ENCODE data around the gene MLKL.

MLKL gene
- 20.4 to 89.4 (median 63.1) reads per million in 18 experiments for total RNA-seq

DNA sequence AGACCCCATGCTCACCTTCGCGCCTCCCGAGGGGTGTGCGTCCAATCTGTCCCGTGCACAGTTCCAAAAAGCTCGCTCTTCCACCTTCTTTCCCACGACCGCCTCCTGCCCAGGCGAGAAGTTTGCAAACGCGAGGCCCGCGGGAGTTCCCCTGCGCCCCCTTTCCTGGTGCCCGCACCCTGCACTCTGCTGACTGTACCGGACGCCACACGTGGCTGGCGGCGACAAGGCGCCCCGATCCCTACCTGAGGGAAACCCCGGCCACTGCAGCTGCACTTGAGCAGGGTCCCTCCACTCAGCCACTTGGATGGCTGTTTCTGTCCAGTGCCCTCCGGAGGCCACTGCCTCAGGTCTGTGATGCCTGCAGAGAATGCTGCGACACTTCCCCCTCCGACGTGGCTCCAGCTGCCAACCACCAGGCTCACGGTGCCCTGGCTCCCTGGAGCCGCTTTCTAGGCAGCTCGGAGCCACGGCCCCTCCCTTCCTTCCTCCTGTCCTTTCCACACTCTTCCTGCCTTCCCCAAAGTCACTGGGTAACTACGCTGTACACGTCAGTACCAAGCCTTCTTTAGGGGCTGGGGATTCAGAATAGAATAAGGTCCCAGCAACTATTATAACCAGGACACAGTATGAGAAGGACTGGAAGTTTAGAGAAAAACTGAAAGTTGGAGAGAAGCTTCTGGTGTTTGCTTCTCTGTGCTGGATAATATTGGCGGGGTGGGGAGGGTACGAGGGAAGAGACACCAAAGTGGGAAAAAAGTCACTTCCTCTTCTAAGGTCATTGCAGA lies at the start of gene MLKL:
Gene MLKL (minus strand): TSS at position 425 of the 788 bp plus-strand sequence. CDS start 5,105 bp downstream, outside the sequence.
- DNase-seq = peak; percentile 81 to 85

DNA sequence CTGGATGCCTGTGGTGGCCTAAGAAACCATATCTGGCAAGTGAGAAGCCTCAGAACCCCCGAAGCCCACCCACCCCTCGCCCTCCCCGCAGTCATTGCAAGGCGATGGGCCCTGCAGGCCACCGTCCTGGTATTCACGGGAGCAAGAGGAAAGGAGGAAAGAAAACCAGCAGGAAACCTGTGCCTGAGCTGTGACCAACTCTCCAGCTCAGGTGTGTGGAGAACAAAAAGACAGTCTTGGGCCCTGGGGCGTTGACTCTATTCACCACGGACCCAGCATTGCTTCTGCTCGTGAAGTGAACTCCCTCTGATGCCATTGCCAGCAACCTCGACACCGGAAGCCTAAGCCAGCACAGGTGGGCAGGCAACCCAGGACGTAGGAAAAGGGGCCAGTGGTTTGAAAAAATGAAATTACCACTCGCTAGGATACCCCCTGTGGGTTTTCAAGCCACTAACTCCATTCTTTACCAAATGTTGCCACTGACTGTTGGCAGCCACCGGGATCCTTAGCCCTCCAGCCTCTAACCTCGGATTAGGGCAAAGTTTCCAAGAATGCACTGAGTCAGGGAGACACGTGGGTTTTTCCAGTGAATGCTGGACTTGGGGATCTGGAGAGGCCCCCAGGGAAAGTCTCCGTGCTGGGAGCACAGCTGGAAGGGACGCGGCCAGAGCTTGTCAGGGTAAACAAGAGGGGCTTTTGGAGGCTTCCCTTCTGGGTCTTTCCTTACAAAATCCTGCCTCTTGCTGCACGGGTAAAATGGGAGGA lies 48.8 kb upstream of the MLKL start:
- no peak for DNase-seq

DNA sequence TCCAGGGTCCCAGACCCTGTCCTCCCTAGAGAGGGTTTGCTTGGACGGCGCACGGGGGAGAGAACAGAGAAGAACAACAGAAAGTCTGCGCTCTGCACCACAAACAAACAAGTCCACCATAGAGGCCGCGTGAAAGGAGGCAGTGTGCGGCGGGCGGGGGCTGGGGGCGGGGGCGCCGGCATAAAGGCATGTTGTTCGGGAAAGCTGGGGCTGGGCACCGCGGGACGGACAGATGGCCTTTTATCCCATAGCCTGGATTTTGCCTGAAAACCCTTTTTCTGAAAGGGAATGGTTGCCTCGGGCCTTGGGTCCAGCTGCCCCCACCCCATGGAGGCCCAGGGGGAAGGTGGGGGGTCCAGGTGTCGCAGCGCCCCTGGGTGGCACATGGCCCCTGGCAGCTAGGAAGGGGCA lies 48.0 kb upstream of the MLKL start:
- DNase-seq = no peak

DNA sequence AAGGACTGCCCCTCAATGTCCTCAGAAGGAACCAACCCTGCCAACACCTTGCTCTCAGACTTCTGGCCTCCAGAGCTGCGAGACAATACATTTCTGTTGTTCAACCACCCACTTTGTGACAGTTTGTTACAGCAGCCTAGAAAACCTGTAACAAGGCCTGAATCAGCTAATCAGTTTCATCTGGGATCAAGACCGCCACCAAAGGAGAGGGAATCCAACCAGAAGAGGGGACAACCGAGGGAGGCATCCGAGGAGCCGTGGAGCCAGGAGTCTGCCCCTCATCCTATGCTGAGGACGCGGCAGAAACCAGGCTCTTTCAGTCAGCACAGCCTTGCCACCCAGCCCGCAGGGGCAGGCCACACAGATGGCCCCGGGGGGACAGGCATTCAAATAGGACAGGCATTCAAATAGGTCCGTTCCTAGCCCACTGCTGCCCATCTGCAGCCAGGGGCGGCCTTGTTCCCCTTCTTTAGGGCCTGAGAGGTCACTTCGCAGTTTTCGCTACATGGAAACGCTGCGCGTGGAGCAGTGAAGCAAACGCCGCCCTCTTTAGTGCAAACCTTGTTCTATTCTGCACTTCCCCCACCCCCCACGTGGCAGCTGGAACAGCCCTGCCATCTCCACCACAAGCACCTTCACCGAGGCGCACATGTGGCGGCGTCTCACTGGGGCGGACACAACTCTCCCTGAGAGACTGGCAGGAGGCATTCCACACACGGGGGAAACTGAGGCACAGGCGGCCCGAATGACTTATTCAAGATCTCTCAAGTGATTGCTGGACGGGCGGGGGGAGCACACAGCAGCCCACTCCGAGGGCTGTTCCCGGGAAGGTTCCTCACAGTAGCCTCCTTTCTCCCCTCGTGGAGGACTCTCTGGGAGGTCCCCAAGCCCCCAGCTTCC lies 47.3 kb upstream of the MLKL start:
- DNase-seq = no peak

DNA sequence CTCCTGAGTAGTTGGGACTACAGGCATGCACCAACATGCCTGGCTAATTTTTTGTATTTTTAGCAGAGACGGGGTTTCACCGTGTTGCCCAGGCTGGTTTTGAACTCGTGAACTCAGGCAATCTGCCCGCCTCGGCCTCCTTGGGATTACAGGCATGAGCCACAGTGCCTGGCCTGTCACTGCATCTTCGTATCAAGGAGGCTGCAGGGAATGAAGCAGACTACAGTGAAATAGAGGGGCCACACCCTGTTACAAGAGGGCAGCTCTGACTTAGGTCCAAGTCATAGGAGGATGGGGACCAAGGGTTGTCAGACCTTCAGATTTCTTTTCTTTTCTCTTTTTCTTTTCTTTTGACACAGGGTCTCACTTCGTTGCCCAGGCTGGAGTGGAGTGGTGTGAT lies 45.3 kb upstream of the MLKL start:
- DNase-seq = no peak

DNA sequence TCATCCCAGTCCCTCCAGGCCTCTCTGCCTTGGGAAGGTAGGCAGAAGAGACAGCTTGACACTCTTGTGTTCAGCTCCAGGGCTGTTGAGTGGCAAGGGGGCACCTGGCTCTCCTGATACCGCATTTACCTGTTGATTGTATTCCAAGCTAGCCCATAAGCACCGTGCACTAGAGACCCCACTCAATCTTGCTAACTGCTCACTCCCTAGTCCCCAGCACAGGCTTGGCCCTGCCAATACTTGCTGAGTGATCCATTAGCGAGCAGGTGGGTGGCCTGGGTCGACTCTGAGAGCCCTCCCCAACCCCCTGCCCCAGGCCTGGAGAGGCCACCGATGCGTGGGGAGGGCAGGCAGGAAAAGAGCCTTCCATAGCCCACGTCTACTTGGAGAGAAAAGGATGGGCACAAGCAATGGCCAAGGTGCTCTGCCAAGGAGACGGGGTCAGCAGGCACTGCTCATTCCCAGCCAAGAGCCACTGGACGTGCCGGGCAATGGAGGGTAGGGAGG lies 44.5 kb upstream of the MLKL start:
- DNase-seq = no peak

DNA sequence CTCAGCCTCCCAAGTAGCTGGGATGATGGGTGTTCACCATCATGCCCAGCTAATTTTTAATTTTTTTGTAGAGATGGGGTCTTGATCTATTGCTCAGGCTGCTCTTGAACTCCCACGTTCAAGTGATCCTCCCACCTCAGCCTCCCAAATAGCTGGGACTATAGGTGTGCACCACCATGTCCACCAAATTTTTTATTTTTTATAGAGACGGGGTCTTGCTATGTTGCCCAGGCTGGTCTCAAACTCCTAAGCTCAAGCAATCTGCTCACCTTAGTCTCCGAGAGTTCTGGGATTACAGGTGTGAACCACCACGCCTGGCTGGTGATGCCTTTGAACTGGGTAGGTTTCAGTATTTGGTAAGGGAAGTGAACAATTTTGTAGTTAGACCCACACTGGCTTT lies 43.9 kb upstream of the MLKL start:
- no peak for DNase-seq

DNA sequence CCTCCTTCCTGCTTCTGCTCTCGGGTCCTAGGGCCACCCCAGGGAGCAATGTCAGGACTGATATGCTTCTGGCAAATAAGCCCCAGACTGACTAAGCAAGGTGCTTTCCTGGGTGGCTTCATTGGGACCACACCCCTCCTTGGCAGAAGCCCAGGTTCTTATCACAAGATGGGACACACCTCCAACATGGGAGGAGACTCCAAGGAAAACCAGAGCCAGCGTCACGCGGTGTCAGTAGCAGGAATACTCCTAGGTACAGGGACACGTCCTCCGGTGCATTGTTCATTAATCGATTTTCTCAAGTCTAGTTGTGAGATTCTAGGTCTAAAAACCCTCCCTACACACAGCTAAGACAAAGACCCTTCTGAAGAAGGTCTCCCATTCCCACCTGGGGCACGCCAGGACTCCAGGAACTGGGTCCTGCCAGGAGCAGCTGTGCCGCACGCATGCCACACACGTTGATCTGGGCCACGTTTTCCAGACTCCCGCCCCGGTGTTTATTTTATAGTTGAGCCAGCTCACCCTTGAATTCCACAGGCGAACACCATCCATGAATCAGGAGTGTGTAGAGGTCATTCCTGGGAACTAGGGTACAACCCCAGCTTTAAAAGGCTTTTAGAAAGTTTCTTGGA lies 43.1 kb upstream of the MLKL start:
- DNase-seq = no peak

DNA sequence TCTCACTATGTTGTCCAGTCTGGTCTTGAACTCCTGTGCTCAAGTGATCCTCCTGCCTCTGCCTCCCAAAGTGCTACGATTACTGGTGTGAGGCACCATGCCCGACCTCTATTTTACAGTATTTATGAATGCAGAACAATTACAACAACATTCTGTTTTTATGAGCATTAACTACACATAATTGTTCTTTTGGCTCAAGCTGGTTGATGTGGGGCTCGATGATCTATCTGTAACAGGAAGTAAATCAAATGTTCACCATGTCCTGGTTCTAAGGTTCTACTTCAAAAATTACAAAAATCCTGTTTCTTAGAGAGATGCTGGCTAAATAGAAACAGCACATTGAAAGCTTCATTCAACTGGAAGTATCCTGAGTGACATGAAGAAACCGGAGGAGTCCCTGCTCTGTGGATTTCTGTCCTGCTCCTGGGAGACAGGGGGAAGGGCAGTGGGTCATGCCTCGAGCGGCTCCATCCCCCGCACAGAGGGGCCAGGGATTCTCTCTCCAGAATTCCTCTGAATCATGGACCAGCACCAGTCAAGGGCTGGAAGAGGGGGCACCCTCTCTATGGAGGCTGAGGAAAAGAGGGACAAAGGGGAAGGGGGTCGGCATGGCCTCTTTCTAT lies 42.5 kb upstream of the MLKL start:
- DNase-seq = no peak

DNA sequence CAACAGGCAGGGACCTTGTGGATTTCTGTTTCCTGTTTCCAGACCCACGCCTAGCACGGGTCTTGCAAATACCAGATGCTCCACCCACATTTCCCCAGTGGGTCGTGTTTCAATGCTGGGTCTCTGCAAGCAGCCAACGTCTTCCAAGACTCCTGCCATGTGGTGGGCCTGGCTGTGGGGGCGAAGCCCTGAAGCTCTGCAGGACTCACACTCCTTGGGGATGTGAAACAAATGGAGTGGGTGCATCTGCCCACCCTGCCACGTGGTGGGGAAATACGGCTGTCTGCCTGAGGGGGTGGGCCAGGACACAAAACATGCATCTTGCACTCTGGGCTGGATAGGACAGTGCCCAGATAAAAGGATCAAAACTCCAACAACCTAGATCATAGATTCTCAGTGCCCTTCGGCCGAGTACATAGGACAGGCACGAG lies 41.4 kb upstream of the MLKL start:
- peak; percentile 92 to 100 for DNase-seq

DNA sequence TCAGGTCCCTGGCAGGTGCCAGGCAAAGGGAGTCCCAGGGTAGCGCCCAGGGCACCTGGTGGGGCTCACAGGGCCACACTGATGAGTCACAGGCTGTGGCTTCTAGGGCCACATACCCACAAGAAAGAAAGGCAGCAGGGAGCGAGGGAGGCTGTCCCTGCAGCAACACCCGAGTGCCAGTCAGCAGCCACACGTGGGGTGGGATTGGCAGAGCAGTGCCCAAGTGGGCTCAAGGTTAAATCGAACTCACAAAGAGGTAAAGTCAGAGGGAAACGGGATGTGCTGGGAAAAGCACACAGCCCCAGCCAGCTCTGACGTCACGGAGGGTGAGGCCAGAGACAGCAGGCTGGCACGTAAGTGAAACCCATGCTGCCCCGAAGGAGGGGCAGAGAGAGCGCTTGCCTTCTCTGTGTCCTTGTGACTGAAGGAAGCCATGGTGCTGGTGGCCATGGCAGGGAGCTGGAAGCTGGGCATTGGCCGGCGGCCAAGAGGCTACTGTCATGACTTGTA lies 40.2 kb upstream of the MLKL start:
- peak; percentile 8 to 20 for DNase-seq

DNA sequence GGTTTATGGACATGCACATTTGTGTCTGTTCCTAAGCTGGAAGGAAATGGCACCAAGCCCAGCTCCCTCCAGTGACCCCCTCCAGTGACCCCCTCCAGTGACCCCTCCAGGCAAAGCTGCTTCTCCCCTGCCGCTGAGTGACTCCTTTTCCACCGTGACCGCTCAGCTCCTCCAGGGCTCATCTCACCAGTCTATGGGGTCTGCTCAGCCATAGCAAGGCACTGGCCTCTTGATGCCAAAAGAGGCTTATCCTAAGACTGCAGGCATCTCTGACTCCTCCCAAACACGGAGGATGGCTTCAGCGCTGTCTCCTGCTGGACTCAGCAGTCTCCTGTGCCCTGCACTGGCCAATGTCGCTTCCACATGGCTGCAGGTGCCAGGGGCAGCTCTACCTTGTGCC lies 38.6 kb upstream of the MLKL start:
- DNase-seq = no peak

DNA sequence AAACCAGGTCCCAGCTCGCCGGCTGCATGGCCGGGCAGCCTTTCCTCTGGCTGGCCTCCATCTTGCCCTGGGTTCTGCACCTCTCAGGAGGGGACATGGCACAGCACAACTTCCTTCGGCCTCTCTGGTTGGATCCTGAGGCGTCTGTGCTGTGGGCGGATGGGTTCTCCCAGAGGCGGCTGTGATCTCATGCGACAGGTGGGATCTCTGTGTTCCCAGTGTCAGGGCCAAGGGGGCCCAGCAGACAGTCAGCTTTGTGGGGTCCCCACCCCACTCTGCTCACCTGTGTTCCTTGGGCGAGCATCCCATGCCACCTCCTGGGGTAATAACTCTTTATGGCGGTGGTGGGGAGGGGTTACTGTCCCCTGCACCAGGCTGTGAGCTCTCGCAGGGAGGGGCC lies 38.2 kb upstream of the MLKL start:
- no peak for DNase-seq

DNA sequence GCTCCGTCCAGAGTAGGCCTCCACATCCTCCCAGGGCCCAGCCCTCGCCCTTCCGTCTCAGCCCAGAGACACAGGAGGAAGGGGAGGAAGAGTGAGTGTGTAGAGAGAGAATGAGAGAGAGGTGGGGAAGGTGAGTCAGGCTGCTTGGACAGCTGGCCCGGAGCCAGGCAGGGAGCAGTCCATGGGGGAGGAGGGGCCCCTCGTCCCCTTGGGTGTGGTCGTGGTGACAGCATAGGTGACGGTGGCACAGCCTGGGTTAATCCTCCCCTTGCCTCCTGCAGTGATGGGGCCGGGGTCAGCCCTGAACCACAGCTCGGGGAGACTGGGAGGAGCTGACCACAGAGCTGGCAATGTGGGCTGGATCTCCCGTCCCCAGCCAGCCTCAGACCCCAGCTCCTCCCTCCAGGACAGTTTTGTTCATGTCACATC lies 37.5 kb upstream of the MLKL start:
- no peak for DNase-seq

DNA sequence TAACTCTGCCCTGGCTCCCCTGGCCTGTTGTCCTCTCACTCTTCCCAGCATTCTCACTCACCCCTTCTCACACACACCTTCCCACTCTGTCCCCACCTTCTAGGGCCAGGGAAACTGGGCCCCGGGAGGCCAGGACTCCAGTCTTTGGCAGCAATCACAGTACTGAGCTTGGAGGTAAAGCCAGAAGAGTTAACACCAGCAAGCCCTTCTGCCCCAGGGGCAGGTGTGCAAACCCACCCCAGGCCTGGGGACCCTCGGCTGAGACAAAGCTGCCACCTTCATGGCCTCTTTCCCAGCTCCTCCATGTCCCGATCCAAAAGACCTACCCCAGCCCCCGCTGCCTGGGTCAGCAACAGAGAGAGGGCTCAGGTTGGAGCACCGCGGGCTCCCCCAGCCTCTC lies 36.9 kb upstream of the MLKL start:
- no peak for DNase-seq

DNA sequence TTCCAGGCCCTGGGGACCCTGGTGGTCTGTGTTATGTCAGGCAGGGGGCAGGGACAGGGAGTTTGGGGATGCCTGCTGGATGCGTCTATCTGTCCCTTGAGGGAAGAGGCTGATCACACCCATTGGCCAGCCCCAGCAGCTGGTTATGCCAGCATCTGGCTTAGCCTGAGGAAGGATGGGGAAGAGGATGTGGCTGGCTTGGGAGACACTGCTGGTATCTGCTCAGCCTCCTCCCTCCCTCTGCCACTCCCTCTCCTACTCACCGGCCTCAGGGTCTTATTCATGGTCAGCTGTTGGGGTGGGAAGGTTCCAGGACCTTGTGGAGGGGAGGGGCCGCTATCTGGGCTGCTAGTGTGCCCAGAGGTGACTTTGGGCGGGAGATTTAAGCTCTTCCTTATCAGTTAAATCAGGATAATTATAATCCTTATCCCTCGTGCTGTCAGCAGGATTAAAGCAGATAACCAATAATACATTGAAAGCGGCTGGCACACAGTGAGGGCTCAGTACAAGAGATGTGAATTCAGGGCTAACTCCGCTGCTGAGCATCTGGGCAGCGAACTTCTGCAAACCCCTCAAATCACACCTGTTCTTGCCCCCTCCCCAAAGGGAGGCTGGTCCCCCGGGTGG lies 36.0 kb upstream of the MLKL start:
- peak; percentile 9 to 75 for DNase-seq

DNA sequence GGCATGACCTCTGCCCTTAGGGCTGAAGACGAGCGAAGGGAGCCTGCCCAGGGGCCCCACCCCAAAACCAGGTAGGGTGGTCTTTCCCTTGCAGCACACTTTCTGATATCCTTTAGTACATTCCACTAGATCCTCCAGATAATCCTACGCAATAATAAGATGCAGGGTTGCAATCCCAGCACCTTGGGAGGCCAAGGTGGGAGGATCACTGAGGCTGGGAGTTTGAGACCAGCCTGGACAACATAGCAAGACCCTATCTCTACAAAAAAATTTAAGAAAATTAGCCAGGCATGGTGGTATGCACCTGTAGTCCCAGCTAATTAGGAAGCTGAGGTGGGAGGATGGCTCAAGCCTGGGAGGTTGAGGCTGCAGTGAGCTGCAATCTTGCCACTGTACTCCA lies 34.9 kb upstream of the MLKL start:
- DNase-seq = no peak

DNA sequence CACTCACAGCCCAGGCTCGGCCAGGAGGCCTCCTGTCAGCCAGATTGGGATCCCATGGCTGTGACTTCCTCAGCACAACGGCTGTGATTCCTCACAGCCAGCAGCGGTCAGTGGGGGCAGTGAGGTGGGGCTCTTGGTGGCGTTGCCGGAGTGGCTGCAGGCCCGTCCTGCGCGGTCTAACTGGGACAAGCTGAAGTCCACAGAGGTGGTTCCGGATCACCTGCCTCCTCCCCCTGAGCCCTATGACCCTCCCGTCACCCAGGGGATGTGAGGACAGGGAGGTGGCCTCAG lies 34.4 kb upstream of the MLKL start:
- DNase-seq = no peak

DNA sequence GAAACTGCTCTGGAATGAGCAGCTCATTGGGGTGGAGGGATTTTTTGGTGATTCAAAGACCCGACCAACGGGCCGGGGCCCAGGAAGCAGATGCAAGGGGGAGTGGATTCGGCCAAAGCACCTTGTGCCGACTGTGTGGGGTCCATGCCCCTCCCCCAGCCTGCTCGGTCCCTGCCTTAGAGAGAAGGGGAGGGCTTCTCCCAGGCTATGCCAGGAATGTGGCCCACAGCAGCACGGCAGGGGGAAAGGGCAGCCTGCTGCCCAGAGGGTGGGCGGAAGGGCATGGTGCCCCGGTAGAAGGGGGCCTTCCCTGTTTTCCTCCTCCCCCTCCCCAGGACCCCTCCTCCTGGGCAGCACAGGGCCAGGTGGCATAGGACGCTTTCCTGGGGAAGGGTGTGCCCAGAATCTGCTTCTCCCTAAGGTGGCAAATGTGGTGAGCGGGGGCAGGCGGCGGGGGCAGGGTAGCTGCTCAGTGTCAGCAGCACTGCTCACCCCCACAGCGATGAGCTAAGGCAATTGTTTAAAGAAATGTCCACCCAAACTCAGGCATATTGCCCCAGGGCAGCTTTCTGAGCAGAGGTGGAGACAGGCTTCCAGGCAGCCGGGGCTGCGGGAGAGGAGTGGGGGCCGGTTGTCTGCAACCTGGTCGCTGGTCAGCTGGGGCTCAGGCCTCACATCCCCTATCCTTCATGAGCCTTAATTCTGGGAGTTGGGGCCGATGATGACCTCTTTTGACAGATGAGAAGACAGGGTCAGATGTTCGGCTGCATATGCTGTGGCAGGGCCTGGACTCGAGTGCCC lies 33.9 kb upstream of the MLKL start:
- DNase-seq = no peak

DNA sequence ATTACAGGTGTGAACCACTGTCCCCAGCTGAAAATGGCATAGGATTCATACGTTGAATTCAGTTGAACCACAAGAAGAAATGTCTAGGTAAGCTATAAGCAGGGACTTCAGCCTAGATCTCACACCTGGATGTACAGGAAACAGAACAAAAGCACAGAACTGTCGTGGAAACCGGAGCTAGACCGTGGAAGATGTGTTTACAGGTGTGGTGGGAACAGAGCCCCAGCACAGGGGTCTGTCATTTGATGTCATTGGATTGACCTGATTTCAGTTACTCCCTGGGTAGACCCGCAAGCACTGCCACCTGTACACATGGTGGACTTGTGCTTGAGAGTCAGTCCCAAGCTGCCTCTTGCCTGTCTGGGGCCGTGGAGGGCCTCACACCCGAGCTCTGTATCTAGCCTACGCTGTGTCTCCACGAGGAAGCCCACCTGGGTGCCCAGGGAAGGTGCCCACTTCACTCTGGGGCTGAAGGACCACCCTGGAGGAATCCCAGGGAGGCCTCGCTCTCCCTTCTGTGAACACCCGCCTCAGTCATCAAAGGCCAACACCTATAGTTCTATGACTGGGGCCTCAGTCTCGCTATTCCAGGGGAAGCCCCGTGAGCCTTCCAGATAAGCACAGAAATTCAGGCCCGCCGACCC lies 32.2 kb upstream of the MLKL start:
- DNase-seq = no peak
